H1 (cell line): Measurements from ENCODE around the gene RAB11B. TPM values are rescaled to one million over a fixed set of nuclear protein-coding genes. Genes with fewer than 3 reads are reported as not detected.
A peak's percentile ranks its signal among the peaks of the same experiment; 100 is the strongest.

ENCODE experiments used
- BCL11A ChIP-seq, 2 experiments: IDR thresholded peaks; one replicate each; pipeline ENCODE4 v1.6.1; 2011; ENCODE audit warnings: low read depth in 2 of 2, low read length in 2 of 2, mild to moderate bottlenecking in 2 of 2
- CHD2 ChIP-seq: IDR thresholded peaks from 2 replicates; pipeline ENCODE4 v1.6.1; 2012; ENCODE audit warnings: low read length, improper control_type of control experiment
- EZH2 ChIP-seq: fragments of 200-600 bp; sonication (generic); IDR thresholded peaks from 2 replicates; pipeline ENCODE4 v1.7.1; 2012; ENCODE audit warnings: low read depth, mild to moderate bottlenecking, moderate library complexity, low read length, inconsistent platforms; ENCODE audit not compliant: severe bottlenecking
- FOSL1 ChIP-seq: IDR thresholded peaks from 2 replicates; pipeline ENCODE4 v1.6.1; 2011; ENCODE audit warnings: mild to moderate bottlenecking, low read depth, low read length, moderate library complexity; ENCODE audit not compliant: insufficient read depth
- GTF2F1 ChIP-seq: IDR thresholded peaks from 2 replicates; pipeline ENCODE4 v1.6.1; 2012; ENCODE audit warnings: low read depth, low read length, improper control_type of control experiment, borderline replicate concordance
- NRF1 ChIP-seq: IDR thresholded peaks from 2 replicates; pipeline ENCODE4 v1.6.1; 2011; ENCODE audit warnings: mild to moderate bottlenecking, low read depth, low read length, improper control_type of control experiment
- PHF8 ChIP-seq: fragments of 200-600 bp; sonication (generic); conservative IDR thresholded peaks from 2 replicates; pipeline ENCODE4 v1.7.1; 2012; ENCODE audit warnings: low read depth, mild to moderate bottlenecking, inconsistent platforms, low read length, moderate library complexity
- POU5F1 ChIP-seq: IDR thresholded peaks from 2 replicates; pipeline ENCODE4 v1.6.1; 2011; ENCODE audit warnings: low read depth, mild to moderate bottlenecking, low read length, moderate library complexity
- RFX5 ChIP-seq: IDR thresholded peaks from 2 replicates; pipeline ENCODE4 v1.6.1; 2011; ENCODE audit warnings: low read depth, low read length, improper control_type of control experiment, borderline replicate concordance
- RNF2 ChIP-seq: fragments of 200-900, 300-1000 bp; sonication (generic); IDR thresholded peaks from 2 replicates; pipeline ENCODE4 v1.7.1; 2016; ENCODE audit warnings: borderline replicate concordance, low read depth, mild to moderate bottlenecking, antibody characterized with exemption, low read length; ENCODE audit not compliant: poor library complexity, severe bottlenecking; ENCODE audit errors: missing control alignments
- RXRA ChIP-seq: IDR thresholded peaks from 2 replicates; pipeline ENCODE4 v1.6.1; 2011; ENCODE audit warnings: low read depth, mild to moderate bottlenecking, low read length, moderate library complexity; ENCODE audit not compliant: insufficient read depth
- SAP30 ChIP-seq: fragments of 300-600 bp; sonication (generic); IDR thresholded peaks from 2 replicates; pipeline ENCODE4 v1.7.1; 2012; ENCODE audit warnings: low read length, moderate library complexity, mild to moderate bottlenecking, inconsistent platforms; ENCODE audit not compliant: insufficient read depth, insufficient replicate concordance
- SIN3A ChIP-seq, 2 experiments: IDR thresholded peaks in 1 of 2; conservative IDR thresholded peaks in 1 of 2; 2 replicates each; pipeline ENCODE4 v1.6.1; 2011 to 2012; ENCODE audit warnings: low read length in 2 of 2, improper control_type of control experiment in 1 of 2, low read depth in 1 of 2, mild to moderate bottlenecking in 1 of 2
- SP1 ChIP-seq: IDR thresholded peaks from 2 replicates; pipeline ENCODE4 v1.6.1; 2011; ENCODE audit warnings: low read depth, low read length
- SP2 ChIP-seq: IDR thresholded peaks from 2 replicates; pipeline ENCODE4 v1.6.1; 2012; ENCODE audit warnings: mild to moderate bottlenecking, low read length, inconsistent platforms
- SRF ChIP-seq: IDR thresholded peaks from 2 replicates; pipeline ENCODE4 v1.6.1; 2011; ENCODE audit warnings: mild to moderate bottlenecking, low read depth, low read length, moderate library complexity
- TBP ChIP-seq: IDR thresholded peaks from 2 replicates; pipeline ENCODE4 v1.6.1; 2011; ENCODE audit warnings: low read depth, low read length, improper control_type of control experiment
- TEAD4 ChIP-seq: IDR thresholded peaks from 2 replicates; pipeline ENCODE4 v1.6.1; 2012; ENCODE audit warnings: low read depth, low read length, inconsistent platforms, mixed read lengths
- ZNF274 ChIP-seq: IDR thresholded peaks from 2 replicates; pipeline ENCODE4 v1.7.0; 2012; ENCODE audit warnings: low read length, borderline replicate concordance; ENCODE audit errors: extremely low read depth
- polyA plus RNA-seq, 7 experiments: library from polyadenylated mRNA; depleted of rRNA in 3 of 7; stranded (reverse) in 5 of 7; unstranded in 2 of 7; fragments of >200 nt in 5 of 7; fragments of 200-250 nt in 2 of 7; gene quantifications; 1 replicate in 5 of 7; 2 replicates in 1 of 7; 4 replicates in 1 of 7; pipeline versions ENCODE4 v1.2.1 to v1.2.3, GENCODE V29; 2011 to 2013; ENCODE audit warnings: missing spikeins in 2 of 7, mixed read lengths in 2 of 7
- total RNA-seq: library from RNA; stranded (reverse); fragmentation: NEBNext Ultra II Directional; extraction: Animal tissue kit (Norgen Biotek cat#: 25700); gene quantifications from 2 replicates; pipeline ENCODE4 v1.2.1, GENCODE V29; 2021
- TF ChIP-seq, protein P1 (sequence below): IDR thresholded peaks from 2 replicates; pipeline ENCODE4 v1.6.1; 2012; ENCODE audit warnings: inconsistent platforms
- TF ChIP-seq, protein P2 (sequence below): IDR thresholded peaks from 2 replicates; pipeline ENCODE4 v1.6.1; 2011; ENCODE audit warnings: low read depth, mild to moderate bottlenecking, low read length; ENCODE audit not compliant: insufficient read depth
- TF ChIP-seq, protein P3 (sequence below): IDR thresholded peaks from 2 replicates; pipeline ENCODE4 v1.6.1; 2012; ENCODE audit warnings: inconsistent platforms

RAB11B gene
- total and polyA plus RNA-seq, 2 of the 8 experiments (the other 6 are each of a cell fraction or from before 2014, with no cell fraction given): 50.2 to 85.8 TPM

DNA sequence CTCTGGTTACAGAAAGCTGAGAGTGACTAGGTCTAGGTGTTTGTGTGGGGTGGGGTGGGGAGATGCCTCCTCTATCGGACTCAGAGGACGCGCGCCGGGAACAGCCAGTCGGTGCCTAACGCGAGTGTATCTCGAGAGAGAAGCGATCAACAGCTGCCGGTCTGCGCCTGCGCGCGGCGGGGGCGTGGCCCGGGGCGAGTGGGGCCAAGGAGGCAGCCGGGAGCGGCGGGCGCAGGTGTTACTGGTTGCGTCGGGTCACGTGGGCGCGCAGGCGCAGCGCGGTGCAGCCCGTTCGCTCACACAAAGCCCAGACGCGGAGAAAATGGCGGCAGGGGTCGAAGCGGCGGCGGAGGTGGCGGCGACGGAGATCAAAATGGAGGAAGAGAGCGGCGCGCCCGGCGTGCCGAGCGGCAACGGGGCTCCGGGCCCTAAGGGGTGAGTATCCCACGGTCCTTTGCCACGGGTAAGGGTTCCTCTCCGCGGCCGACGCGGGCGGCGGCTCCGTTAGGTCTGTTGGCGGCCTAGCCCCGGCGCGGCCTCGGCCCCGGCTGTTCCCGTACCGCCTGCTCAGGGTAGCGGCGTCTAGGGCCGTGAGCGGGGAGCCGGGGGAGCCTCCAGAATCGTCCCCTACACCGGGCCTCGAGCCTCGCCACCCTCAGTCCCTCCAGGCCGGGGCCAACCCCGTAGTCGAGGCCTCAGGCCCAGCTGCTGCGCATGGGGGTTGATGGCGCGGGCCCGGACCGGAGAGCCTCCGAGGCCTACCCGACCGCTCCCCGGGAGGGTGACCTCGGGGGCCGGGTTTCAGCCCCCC is 54.7 kb downstream of the RAB11B start, which contains the start of gene HNRNPM (continued):
- TF ChIP-seq SRF: no peak
- no peak for TF ChIP-seq RNF2
- TF ChIP-seq SP2: no peak
- no peak for TF ChIP-seq EZH2
- TF ChIP-seq SAP30: no peak
- no peak for TF ChIP-seq RXRA
- peak; percentile 86 for TF ChIP-seq NRF1
- peak; percentile 91 for TF ChIP-seq PHF8
- no peak; a peak in 1 of 4 replicates for TF ChIP-seq SIN3A (conservative IDR thresholded peaks at IDR 0.05 in 1 of 2, IDR thresholded peaks at IDR 0.05 in 1 of 2; ENCODE audit: low read depth in 1 of 2, low read length in 2 of 2)
- TF ChIP-seq, protein P1, sequence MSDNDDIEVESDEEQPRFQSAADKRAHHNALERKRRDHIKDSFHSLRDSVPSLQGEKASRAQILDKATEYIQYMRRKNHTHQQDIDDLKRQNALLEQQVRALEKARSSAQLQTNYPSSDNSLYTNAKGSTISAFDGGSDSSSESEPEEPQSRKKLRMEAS: peak; percentile 82; the same call in 1 of the 2 replicates
- TF ChIP-seq POU5F1: no peak
- TF ChIP-seq TBP: peak; percentile 94
- peak; percentile 66 for TF ChIP-seq CHD2
- TF ChIP-seq, protein P2, sequence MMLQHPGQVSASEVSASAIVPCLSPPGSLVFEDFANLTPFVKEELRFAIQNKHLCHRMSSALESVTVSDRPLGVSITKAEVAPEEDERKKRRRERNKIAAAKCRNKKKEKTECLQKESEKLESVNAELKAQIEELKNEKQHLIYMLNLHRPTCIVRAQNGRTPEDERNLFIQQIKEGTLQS: peak; percentile 84
- TF ChIP-seq FOSL1: no peak
- TF ChIP-seq, protein P3, sequence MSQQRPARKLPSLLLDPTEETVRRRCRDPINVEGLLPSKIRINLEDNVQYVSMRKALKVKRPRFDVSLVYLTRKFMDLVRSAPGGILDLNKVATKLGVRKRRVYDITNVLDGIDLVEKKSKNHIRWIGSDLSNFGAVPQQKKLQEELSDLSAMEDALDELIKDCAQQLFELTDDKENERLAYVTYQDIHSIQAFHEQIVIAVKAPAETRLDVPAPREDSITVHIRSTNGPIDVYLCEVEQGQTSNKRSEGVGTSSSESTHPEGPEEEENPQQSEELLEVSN: peak; percentile 58
- TF ChIP-seq TEAD4: no peak
- TF ChIP-seq SP1: peak; percentile 63; the same call in 1 of the 2 replicates
- TF ChIP-seq BCL11A (IDR thresholded peaks at IDR 0.05; ENCODE audit: low read depth in 2 of 2, low read length in 2 of 2): no peak
- TF ChIP-seq RFX5: no peak
- TF ChIP-seq ZNF274: no peak
- no peak for TF ChIP-seq GTF2F1
